NCI-H748 (cell line): ENCODE results near the gene GRIFIN.

ENCODE experiments used
- DNase-seq: peaks from one replicate; lab custom pipeline; 2025; ENCODE audit not compliant: unreplicated experiment; lab: John Stamatoyannopoulos, UW

GRIFIN gene

GRCh38 chr7:2437136-2437535, 39.1 kb downstream of the GRIFIN start:
- no peak for DNase-seq

- no peak for DNase-seq
Measured at GRCh38 chr7:2436341-2437104, 39.7 kb downstream of the GRIFIN start.

- DNase-seq: no peak
Measured at GRCh38 chr7:2435146-2435545, 41.1 kb downstream of the GRIFIN start.

GRCh38 chr7:2433713-2434550, 42.3 kb downstream of the GRIFIN start:
- DNase-seq: no peak

GRCh38 chr7:2432910-2433712, 43.1 kb downstream of the GRIFIN start:
- DNase-seq: no peak

GRCh38 chr7:2431260-2431867, 44.8 kb downstream of the GRIFIN start:
- DNase-seq: peak; percentile 29

GRCh38 chr7:2425749-2426148, 50.4 kb downstream of the GRIFIN start:
- no peak for DNase-seq
